Stomach (tissue), 9 donors: Measurements from ENCODE around the gene TPTE2. TPM values are rescaled to one million over a fixed set of nuclear protein-coding genes. Genes with fewer than 3 reads are reported as not detected.
A peak's percentile ranks its signal among the peaks of the same experiment; 100 is the strongest.

Source experiments
- DNase-seq, 2 donors: peaks; one replicate each; pipeline versions ENCODE4 v3.0.0 to v3.0.0-alpha.2; 2013 to 2019
- H3K27ac ChIP-seq, 5 donors: fragments of 200-600 bp in 4 of 5; sonication (generic) in 4 of 5; one replicate each; pipeline ENCODE4 v1.5.1; 2013 to 2019; ENCODE audit warnings: mild to moderate bottlenecking in 1 of 5, moderate library complexity in 1 of 5
- H3K27me3 ChIP-seq, 3 donors: fragments of 200-600 bp; sonication (generic); one replicate each; pipeline ENCODE4 v1.5.1; 2017 to 2019; ENCODE audit warnings: mixed run types in 1 of 3
- H3K36me3 ChIP-seq, 4 donors: fragments of 200-600 bp; sonication (generic); 1 replicate in 3 of 4; 2 replicates in 1 of 4; pipeline ENCODE4 v1.5.1; 2016 to 2019
- H3K4me1 ChIP-seq, 4 donors: fragments of 200-600 bp; sonication (generic); one replicate each; pipeline ENCODE4 v1.5.1; 2016 to 2019
- H3K4me3 ChIP-seq, 4 donors: fragments of 200-600 bp; sonication (generic) in 3 of 4; one replicate each; pipeline ENCODE4 v1.5.1; 2016 to 2019; ENCODE audit warnings: mild to moderate bottlenecking in 1 of 4
- H3K9me3 ChIP-seq, 4 donors: fragments of 200-600 bp; sonication (generic); one replicate each; pipeline ENCODE4 v1.5.1; 2016 to 2019
- EP300 ChIP-seq: sonication (generic); formaldehyde crosslinking; IDR thresholded peaks from one replicate; pipeline ENCODE4 v1.6.1; 2017; ENCODE audit warnings: antibody characterized with exemption
- POLR2A ChIP-seq, 4 donors: fragments of 450-650 bp; IDR thresholded peaks; one replicate each; pipeline ENCODE4 v1.6.1; 2016; ENCODE audit warnings: antibody characterized with exemption in 4 of 4, control low read depth in 2 of 4, mild to moderate bottlenecking in 1 of 4, moderate library complexity in 1 of 4
- POLR2AphosphoS5 ChIP-seq, 3 donors: sonication (generic); formaldehyde crosslinking; IDR thresholded peaks; one replicate each; pipeline ENCODE4 v1.6.1; 2016; ENCODE audit warnings: antibody characterized with exemption in 3 of 3
- WGBS, 5 donors: extraction: QIAGEN DNeasy Blood & Tissue Kit in 3 of 5; methylation state at CpG; one replicate each; pipeline versions ENCODE4 v1.1.5 to v1.1.7; 2013 to 2018; 5-methylcytosine and 5-hydroxymethylcytosine counted together
- intact Hi-C: fragments of 100-400 bp; cut with DNase I; formaldehyde crosslinking; loops from one replicate; pipeline ENCODE4 v1.15.1; 2023; ENCODE audit warnings: low total_unique reads
- polyA plus RNA-seq, 3 donors: library from polyadenylated mRNA; stranded (reverse); fragments of 200-250 nt; gene quantifications; one replicate each; pipeline ENCODE4 v1.2.3, GENCODE V29; 2013
- total RNA-seq, 5 donors: library from RNA; depleted of rRNA; stranded (reverse); fragments of >200 nt; gene quantifications; one replicate each; pipeline versions ENCODE4 v1.1.0 to v1.2.3, GENCODE V29; 2014 to 2016
- TF ChIP-seq, protein P1 (sequence below), 7 experiments: fragments of 450-650 bp in 4 of 7; fragments of 200-600 bp in 3 of 7; sonication (generic) in 3 of 7; IDR thresholded peaks; one replicate each; pipeline ENCODE4 v1.5.1; 2016 to 2019; ENCODE audit warnings: antibody characterized with exemption in 7 of 7, control low read depth in 2 of 7, mild to moderate bottlenecking in 1 of 7
- donor health status: healthy with polysubstance abuse.
- donor health status: Bipolar disorder and iron deficiency.
- donor health status: healthy.

The TPTE2 gene
- total and polyA plus RNA-seq, 8 donors, result 1.2 TPM; not detected in 7

DNA sequence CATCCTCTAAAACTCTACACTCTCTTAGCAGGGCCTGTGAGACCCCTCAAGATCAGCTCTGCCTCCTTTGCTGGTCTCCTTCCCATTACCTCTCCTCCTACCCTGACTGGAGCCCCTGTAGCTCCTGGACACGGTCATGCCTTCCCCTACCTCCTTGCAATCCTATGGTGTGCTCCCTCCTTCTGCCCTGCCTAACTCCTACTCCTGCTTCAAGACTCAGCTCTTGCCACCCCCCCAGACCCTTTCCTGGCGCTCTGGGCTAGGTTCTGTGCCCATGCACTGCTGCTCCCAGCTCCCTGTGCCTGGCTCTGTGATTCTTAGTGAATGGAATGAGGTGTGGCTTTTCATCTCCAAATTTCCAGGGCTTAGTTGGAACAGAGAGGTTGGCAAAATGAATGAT is 28.0 kb upstream of the TPTE2 start:
- Histone ChIP-seq H3K9me3 (no peaks in the 10 kb centered on the region), H3K4me1 (peaks cover 0 to 14% (median 4%) of the 10 kb centered on the region in 4 donors), H3K27ac (no peak overlapping the region), H3K27me3 (no peaks in the 10 kb centered on the region), H3K36me3 (no peaks in the 10 kb centered on the region), H3K4me3 (no peak overlapping the region)
- no peak for TF ChIP-seq POLR2AphosphoS5 (IDR thresholded peaks at IDR 0.05)
- TF ChIP-seq, protein P1, sequence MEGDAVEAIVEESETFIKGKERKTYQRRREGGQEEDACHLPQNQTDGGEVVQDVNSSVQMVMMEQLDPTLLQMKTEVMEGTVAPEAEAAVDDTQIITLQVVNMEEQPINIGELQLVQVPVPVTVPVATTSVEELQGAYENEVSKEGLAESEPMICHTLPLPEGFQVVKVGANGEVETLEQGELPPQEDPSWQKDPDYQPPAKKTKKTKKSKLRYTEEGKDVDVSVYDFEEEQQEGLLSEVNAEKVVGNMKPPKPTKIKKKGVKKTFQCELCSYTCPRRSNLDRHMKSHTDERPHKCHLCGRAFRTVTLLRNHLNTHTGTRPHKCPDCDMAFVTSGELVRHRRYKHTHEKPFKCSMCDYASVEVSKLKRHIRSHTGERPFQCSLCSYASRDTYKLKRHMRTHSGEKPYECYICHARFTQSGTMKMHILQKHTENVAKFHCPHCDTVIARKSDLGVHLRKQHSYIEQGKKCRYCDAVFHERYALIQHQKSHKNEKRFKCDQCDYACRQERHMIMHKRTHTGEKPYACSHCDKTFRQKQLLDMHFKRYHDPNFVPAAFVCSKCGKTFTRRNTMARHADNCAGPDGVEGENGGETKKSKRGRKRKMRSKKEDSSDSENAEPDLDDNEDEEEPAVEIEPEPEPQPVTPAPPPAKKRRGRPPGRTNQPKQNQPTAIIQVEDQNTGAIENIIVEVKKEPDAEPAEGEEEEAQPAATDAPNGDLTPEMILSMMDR (IDR thresholded peaks at IDR 0.05), result no peak
- TF ChIP-seq EP300, result no peak
- TF ChIP-seq POLR2A (IDR thresholded peaks at IDR 0.05), result no peak
- intact Hi-C loops, result no loop called here
- 58 to 70% (median 69%) methylated on average over 2 of the region's 2 CpGs for WGBS, 5 donors
- DNase-seq, result no peak

DNA sequence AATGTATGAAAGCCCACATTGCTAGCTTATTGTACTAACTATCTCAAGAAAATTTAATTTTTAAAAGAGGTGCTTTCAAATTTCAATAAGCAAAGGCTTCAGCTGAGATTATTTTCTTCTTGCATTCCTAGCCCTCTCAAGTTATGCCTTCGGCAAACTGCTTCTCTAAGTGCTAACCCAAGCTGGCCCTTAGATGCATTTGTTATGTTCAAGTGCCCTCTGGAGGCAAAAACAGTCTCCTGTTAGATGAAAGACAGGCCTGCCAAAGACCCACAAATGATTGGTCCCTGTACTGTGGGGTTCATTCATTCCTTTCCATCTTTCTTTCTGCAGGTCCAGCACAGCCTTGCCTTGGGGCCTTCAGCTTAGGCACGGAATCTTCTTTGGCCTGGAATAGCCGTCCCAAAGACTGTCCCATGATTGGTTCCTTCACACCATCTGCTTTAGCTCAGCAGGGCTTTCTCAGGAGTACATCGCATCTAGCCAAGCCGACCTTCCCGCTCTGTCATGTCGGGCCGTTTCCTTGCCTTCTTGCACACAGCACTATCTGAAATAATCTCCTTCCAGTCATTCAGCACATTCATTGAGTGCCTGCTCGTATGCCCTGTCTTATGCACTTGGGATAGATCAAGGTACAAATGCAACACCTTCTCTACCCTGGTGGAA is 26.4 kb upstream of the TPTE2 start:
- DNase-seq, result peak in 1 of 2 donors; percentile 55
- intact Hi-C loops, result no loop called here
- no peaks in the 10 kb centered on the region for H3K27me3 ChIP-seq
- 60 to 68% (median 65%) methylated on average over 9 of the region's 9 CpGs for WGBS, 5 donors
- peaks cover 0 to 5% (median 0%) of the 10 kb centered on the region in 4 donors for H3K9me3 ChIP-seq
- peak overlapping the region in 1 of 4 donors; percentile 16 for H3K4me3 ChIP-seq
- TF ChIP-seq POLR2AphosphoS5 (IDR thresholded peaks at IDR 0.05) (no peak), POLR2A (IDR thresholded peaks at IDR 0.05) (no peak), EP300 (no peak)
- TF ChIP-seq, protein P1 (IDR thresholded peaks at IDR 0.05), result peak in 2 of 7 experiments; percentile 36 to 57
- no peaks in the 10 kb centered on the region for H3K36me3 ChIP-seq
- peaks cover 0 to 14% (median 4%) of the 10 kb centered on the region in 4 donors for H3K4me1 ChIP-seq
- H3K27ac ChIP-seq, result no peak overlapping the region

DNA sequence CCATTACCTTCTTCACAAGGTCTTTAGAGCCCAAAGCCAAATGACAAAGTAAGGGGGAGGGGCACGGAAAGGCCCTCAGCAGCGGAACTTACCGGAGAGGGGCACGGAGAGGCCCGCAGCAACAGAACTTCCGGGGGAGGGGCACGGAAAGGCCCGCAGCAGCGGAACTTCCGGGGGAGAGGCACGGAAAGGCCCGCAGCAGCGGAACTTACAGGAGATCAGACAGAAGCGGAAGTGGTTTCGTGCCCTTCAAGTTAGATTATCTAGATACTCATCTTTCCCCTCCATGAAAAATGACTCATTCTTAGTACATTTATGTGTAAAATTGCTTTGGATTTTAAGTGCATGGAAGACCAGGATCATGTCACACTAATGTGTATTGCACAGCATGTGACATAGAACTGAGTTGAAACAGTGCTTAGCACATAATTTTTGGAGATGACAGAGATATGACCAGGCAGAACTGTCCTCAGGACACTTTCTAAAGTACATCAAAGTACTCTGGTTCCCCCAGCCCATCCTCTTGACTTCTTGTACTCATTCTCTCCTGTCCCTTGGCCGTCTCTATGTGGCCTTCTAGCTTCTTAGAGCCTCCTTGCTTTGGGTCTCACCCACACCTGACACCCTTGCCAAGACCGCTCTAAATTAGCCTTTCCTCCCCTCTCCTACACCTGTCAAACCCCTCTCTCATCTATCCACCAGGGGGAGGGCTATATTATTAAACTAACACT is 25.7 kb upstream of the TPTE2 start:
- Histone ChIP-seq H3K36me3 (no peaks in the 10 kb centered on the region), H3K27me3 (no peaks in the 10 kb centered on the region), H3K4me3 (peak overlapping the region in 2 of 4 donors; percentile 16 to 18), H3K27ac (peak overlapping the region in 1 of 5 donors; percentile 4), H3K9me3 (peaks cover 0 to 5% (median 0%) of the 10 kb centered on the region in 4 donors), H3K4me1 (peaks cover 0 to 14% (median 4%) of the 10 kb centered on the region in 4 donors)
- DNase-seq, result peak; percentile 31 to 50
- intact Hi-C loops, result no loop called here
- WGBS, 5 donors, result 33 to 44% (median 42%) methylated on average over 17 of the region's 17 CpGs
- TF ChIP-seq POLR2A (IDR thresholded peaks at IDR 0.05) (no peak), POLR2AphosphoS5 (IDR thresholded peaks at IDR 0.05) (no peak), EP300 (no peak)
- TF ChIP-seq, protein P1 (IDR thresholded peaks at IDR 0.05), result peak in 2 of 7 experiments; percentile 12 to 31

DNA sequence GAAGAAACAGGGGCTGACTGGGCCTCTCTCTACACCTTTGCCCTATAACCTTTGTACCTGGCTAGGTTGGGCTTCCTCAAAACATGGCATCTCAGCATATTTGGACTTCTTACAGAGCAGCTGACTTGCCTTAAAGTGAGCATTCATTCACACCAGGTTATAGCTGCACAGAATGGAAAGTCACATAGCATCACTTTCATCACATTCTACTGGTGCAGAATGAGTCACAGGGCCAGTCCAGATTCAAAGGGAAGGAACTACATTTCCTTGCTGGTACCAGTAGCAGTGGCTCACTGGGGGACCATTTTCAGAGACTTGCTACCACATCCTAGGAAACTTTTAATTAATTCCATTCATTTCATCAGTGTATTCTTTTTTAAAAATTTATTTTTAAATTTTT is 20.3 kb upstream of the TPTE2 start:
- intact Hi-C loops, result no loop called here
- H3K9me3 ChIP-seq, result peaks cover 0 to 5% (median 0%) of the 10 kb centered on the region in 4 donors
- no peaks in the 10 kb centered on the region for H3K36me3 ChIP-seq
- no peaks in the 10 kb centered on the region for H3K27me3 ChIP-seq
- H3K27ac ChIP-seq, result no peak overlapping the region
- DNase-seq, result no peak
- TF ChIP-seq, protein P1 (IDR thresholded peaks at IDR 0.05), result no peak
- TF ChIP-seq EP300, result no peak
- no peak for TF ChIP-seq POLR2A (IDR thresholded peaks at IDR 0.05)
- TF ChIP-seq POLR2AphosphoS5 (IDR thresholded peaks at IDR 0.05), result no peak
- H3K4me1 ChIP-seq, result no peaks in the 10 kb centered on the region
- H3K4me3 ChIP-seq, result no peak overlapping the region
